Osteocyte (in vitro differentiated cells): ENCODE data around the gene PTPN3. TPM values are rescaled to one million over a fixed set of nuclear protein-coding genes. Genes with fewer than 3 reads are reported as not detected.
A peak's percentile ranks its signal among the peaks of the same experiment; 100 is the strongest.

ENCODE experiments used
- DNase-seq: peaks from one replicate; pipeline ENCODE4 v3.0.0; 2021; ENCODE audit warnings: mixed read lengths; ENCODE audit not compliant: unreplicated experiment; ENCODE audit errors: extremely low spot score
- H3K27ac Mint-ChIP-seq: one replicate; pipeline ENCODE4 v1.8.0; 2021; ENCODE audit warnings: mild to moderate bottlenecking, mixed read lengths; ENCODE audit not compliant: unreplicated experiment
- H3K27me3 Mint-ChIP-seq: one replicate; pipeline ENCODE4 v1.8.0; 2021; ENCODE audit warnings: mixed read lengths; ENCODE audit not compliant: unreplicated experiment
- H3K36me3 Mint-ChIP-seq: one replicate; pipeline ENCODE4 v1.8.0; 2021; ENCODE audit warnings: mixed read lengths; ENCODE audit not compliant: unreplicated experiment
- H3K4me1 Mint-ChIP-seq: one replicate; pipeline ENCODE4 v1.8.0; 2021; ENCODE audit warnings: mixed read lengths; ENCODE audit not compliant: unreplicated experiment
- H3K4me3 Mint-ChIP-seq: one replicate; pipeline ENCODE4 v1.8.0; 2021; ENCODE audit warnings: mild to moderate bottlenecking, moderate library complexity, mixed read lengths; ENCODE audit not compliant: unreplicated experiment
- H3K9me3 Mint-ChIP-seq: one replicate; pipeline ENCODE4 v1.8.0; 2021; ENCODE audit warnings: mixed read lengths; ENCODE audit not compliant: unreplicated experiment
- CTCF ChIP-seq: fragments of 200-600 bp; sonication (generic); IDR thresholded peaks from 2 replicates; pipeline ENCODE4 v1.5.0; 2021; ENCODE audit warnings: antibody characterized with exemption, mild to moderate bottlenecking, moderate library complexity
- total RNA-seq: library from RNA; stranded (reverse); gene quantifications from 2 replicates; pipeline ENCODE4 v1.2.1, GENCODE V29; 2021

Gene PTPN3
- total RNA-seq, 1 donor from 2014 or later, result 4.7 TPM

- no peaks in the 10 kb centered on the region for H3K9me3 Mint-ChIP-seq
- H3K27me3 Mint-ChIP-seq, result peaks cover 9% of the 10 kb centered on the region
- H3K4me1 Mint-ChIP-seq, result peaks cover 15% of the 10 kb centered on the region
- no peak overlapping the region for H3K27ac Mint-ChIP-seq
- TF ChIP-seq CTCF, result no peak
- no peak overlapping the region for H3K4me3 Mint-ChIP-seq
- H3K36me3 Mint-ChIP-seq, result no peaks in the 10 kb centered on the region
- peak; percentile 87 for DNase-seq
Measured at GRCh38 chr9:109520475-109521132, 22.5 kb upstream of the PTPN3 start.

GRCh38 chr9:109519366-109519765 is 21.3 kb upstream of the PTPN3 start:
- peaks cover 9% of the 10 kb centered on the region for H3K27me3 Mint-ChIP-seq
- no peak for TF ChIP-seq CTCF
- H3K27ac Mint-ChIP-seq, result no peak overlapping the region
- DNase-seq, result no peak
- H3K4me3 Mint-ChIP-seq, result no peak overlapping the region
- no peaks in the 10 kb centered on the region for H3K9me3 Mint-ChIP-seq
- peaks cover 15% of the 10 kb centered on the region for H3K4me1 Mint-ChIP-seq
- no peaks in the 10 kb centered on the region for H3K36me3 Mint-ChIP-seq

- H3K4me3 Mint-ChIP-seq, result no peak overlapping the region
- peaks cover 15% of the 10 kb centered on the region for H3K4me1 Mint-ChIP-seq
- H3K9me3 Mint-ChIP-seq, result no peaks in the 10 kb centered on the region
- peaks cover 9% of the 10 kb centered on the region for H3K27me3 Mint-ChIP-seq
- H3K27ac Mint-ChIP-seq, result no peak overlapping the region
- no peak for TF ChIP-seq CTCF
- no peak for DNase-seq
- no peaks in the 10 kb centered on the region for H3K36me3 Mint-ChIP-seq
Measured at GRCh38 chr9:109518621-109519335, 20.7 kb upstream of the PTPN3 start.

- peaks cover 11% of the 10 kb centered on the region for H3K27me3 Mint-ChIP-seq
Measured at GRCh38 chr9:109517901-109518377, 19.8 kb upstream of the PTPN3 start.

More at GRCh38 chr9:109517901-109518377, 19.8 kb upstream of the PTPN3 start:
- DNase-seq, result no peak
- no peak for TF ChIP-seq CTCF
- Mint-ChIP-seq H3K4me1 (peaks cover 15% of the 10 kb centered on the region), H3K9me3 (no peaks in the 10 kb centered on the region), H3K27ac (no peak overlapping the region), H3K36me3 (no peaks in the 10 kb centered on the region), H3K4me3 (no peak overlapping the region)
